ENCODE results near the gene KCNK18. TPM values are rescaled to one million over a fixed set of nuclear protein-coding genes. Genes with fewer than 3 reads are reported as not detected.
A peak's percentile ranks its signal among the peaks of the same experiment; 100 is the strongest.
"Not testable (repeated sequence)": the region's sequence is repeated elsewhere in the genome, so short reads cannot be mapped to it uniquely, and the experiment has no call there.

KCNK18 gene
- total RNA-seq, 1 experiment from 2014 or later, result not detected

DNA sequence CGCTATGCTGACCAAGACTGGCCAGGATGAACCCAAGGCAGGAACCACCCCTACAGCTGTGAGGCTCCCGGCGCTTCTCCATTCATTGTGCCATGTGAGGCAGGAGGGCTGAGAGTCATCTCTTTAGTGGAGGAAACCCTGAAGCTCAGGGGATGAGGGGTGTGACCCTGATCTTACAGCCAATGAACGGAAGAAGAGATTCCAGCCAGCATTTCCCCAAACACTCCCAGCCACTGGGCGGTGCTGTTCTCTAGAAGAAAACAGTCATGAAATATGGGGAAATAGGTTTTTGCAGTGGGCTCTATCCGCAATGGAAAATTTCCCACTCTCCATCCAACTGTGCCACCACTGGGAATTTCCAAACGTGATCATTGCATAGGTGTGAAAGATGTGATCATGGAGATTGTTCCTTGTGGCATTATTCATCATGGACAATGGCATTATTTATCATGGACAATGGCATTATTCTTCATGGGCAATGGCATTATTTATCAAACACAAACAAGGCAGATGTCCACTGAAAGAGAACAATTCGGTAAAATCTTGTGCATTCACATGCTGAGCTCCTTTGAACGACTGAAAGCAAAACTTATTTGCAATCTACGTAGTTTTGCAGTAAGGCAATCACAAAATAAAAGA is 29.6 kb downstream of the KCNK18 start:
- TF ChIP-seq, protein P1, sequence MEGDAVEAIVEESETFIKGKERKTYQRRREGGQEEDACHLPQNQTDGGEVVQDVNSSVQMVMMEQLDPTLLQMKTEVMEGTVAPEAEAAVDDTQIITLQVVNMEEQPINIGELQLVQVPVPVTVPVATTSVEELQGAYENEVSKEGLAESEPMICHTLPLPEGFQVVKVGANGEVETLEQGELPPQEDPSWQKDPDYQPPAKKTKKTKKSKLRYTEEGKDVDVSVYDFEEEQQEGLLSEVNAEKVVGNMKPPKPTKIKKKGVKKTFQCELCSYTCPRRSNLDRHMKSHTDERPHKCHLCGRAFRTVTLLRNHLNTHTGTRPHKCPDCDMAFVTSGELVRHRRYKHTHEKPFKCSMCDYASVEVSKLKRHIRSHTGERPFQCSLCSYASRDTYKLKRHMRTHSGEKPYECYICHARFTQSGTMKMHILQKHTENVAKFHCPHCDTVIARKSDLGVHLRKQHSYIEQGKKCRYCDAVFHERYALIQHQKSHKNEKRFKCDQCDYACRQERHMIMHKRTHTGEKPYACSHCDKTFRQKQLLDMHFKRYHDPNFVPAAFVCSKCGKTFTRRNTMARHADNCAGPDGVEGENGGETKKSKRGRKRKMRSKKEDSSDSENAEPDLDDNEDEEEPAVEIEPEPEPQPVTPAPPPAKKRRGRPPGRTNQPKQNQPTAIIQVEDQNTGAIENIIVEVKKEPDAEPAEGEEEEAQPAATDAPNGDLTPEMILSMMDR (IDR thresholded peaks at IDR 0.05; ENCODE audit: unreplicated experiment), result peak; percentile 45
- H3K4me1 Mint-ChIP-seq (ENCODE audit: low read depth, unreplicated experiment), result no peaks in the 10 kb centered on the region
- CTCF ChIA-PET, result interaction anchor here (1.1 kb wide), 1 partner anchor 223 kb away, joined by 3 read pairs; no protein-coding TSS in a partner anchor
- intact Hi-C loops (cut with micrococcal nuclease; ENCODE audit: unreplicated experiment), result loop anchor here (5.0 kb wide), 1 partner anchor 220 kb away; no protein-coding TSS in a partner anchor
- H3K36me3 Mint-ChIP-seq (ENCODE audit: insufficient read depth, unreplicated experiment), result no peaks in the 10 kb centered on the region
- no peaks in the 10 kb centered on the region for H3K9me3 Mint-ChIP-seq (ENCODE audit: low read depth, unreplicated experiment)
- H3K27ac Mint-ChIP-seq (ENCODE audit: unreplicated experiment), result no peak overlapping the region
- no peak overlapping the region for H3K4me3 Mint-ChIP-seq (ENCODE audit: low read depth, unreplicated experiment)
- no TSS peak for BruUV-seq (replicated peaks)
- DNase-seq, result peak; percentile 28
- H3K27me3 Mint-ChIP-seq (ENCODE audit: unreplicated experiment), result peaks cover 46% of the 10 kb centered on the region

DNA sequence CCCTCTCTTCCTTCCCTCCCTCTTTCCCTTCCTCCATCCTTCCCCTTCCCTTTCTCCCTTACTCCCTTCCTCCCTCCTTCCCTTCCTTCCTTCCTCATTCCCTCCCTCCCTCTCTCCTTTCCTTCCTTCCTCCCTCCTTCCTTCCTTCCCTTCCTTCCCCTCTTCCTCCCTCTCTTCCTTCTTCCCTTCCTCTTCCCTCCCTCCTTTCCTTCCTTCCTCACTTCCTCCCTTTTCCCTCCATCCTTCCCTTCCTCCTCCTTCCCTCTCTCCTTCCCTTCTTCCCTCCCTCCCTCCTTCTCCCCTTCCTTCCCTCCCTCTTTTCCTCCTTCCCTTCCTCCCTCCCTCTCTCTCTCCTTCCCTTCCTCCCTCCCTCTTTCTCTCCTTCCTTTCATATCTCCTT is 30.9 kb downstream of the KCNK18 start:
- Mint-ChIP-seq H3K36me3 (ENCODE audit: insufficient read depth, unreplicated experiment) (no peaks in the 10 kb centered on the region), H3K27me3 (ENCODE audit: unreplicated experiment) (peaks cover 59% of the 10 kb centered on the region), H3K4me3 (ENCODE audit: low read depth, unreplicated experiment) (no peak overlapping the region), H3K4me1 (ENCODE audit: low read depth, unreplicated experiment) (no peaks in the 10 kb centered on the region), H3K27ac (ENCODE audit: unreplicated experiment) (no peak overlapping the region), H3K9me3 (ENCODE audit: low read depth, unreplicated experiment) (no peaks in the 10 kb centered on the region)
- TF ChIP-seq, protein P1 (IDR thresholded peaks at IDR 0.05; ENCODE audit: unreplicated experiment), result no peak
- BruUV-seq (replicated peaks), result no TSS peak
- CTCF ChIA-PET, result no interaction called here
- no peak for DNase-seq
- intact Hi-C loops (cut with micrococcal nuclease; ENCODE audit: unreplicated experiment), result loop anchor here (5.0 kb wide), 1 partner anchor 219 kb away; no protein-coding TSS in a partner anchor

DNA sequence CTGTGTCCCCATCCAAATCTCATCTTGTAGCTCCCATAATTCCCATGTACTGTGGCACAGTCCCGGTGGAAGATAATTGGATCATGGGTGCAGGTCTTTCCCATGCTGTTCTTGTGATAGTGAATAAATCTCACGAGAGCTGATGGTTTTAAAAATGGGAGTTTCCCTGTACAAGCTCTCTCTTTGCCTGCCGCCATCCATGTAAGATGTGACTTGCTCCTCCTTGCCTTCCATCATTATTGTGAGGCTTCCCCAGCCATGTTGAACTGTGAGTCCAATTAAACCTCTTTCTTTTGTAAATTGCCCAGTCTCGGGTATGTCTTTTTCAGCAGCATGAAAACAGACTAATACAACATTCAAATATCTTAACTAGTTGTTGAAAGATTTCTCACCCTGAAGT is 32.8 kb downstream of the KCNK18 start:
- BruUV-seq (replicated peaks); CTCF ChIA-PET; DNase-seq; H3K4me3 Mint-ChIP-seq (ENCODE audit: low read depth, unreplicated experiment); H3K36me3 Mint-ChIP-seq (ENCODE audit: insufficient read depth, unreplicated experiment); H3K9me3 Mint-ChIP-seq (ENCODE audit: low read depth, unreplicated experiment); H3K27ac Mint-ChIP-seq (ENCODE audit: unreplicated experiment); H3K4me1 Mint-ChIP-seq (ENCODE audit: low read depth, unreplicated experiment); intact Hi-C loops (cut with micrococcal nuclease; ENCODE audit: unreplicated experiment): not testable (repeated sequence)
- H3K27me3 Mint-ChIP-seq (ENCODE audit: unreplicated experiment), result peaks cover 78% of the 10 kb centered on the region

DNA sequence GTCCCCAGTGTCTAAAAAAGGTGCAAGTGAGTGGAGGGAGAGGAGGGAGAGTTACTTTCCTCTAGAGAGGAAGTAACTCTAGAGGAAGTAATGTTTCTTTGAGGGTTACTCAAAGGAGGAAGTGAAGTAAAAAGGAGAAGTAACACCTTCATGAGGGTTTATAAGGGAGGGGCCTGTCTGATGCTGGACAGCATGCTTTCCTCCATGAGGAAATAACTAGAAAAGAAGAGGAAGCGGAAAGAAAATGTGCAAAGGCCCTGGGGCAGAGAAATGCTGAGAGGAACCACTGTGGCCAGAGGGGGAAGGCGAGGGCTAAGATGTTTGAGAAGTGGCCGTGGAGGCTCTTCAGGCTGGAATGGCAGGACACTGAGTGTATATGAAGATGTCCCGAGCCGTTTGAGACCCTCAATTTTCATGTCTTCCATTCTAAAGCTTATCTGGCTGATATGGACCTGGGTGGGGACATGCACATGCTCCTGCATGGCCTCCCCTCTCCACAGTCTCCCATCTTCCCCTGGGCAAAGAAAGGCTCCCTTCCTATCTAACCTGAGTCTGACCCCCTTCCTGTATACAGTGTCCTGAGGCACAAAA is 40.2 kb downstream of the KCNK18 start:
- H3K27me3 Mint-ChIP-seq (ENCODE audit: unreplicated experiment), result peaks cover 62% of the 10 kb centered on the region
- no peak overlapping the region for H3K27ac Mint-ChIP-seq (ENCODE audit: unreplicated experiment)
- TF ChIP-seq, protein P1 (IDR thresholded peaks at IDR 0.05; ENCODE audit: unreplicated experiment), result no peak
- H3K4me3 Mint-ChIP-seq (ENCODE audit: low read depth, unreplicated experiment), result no peak overlapping the region
- intact Hi-C loops (cut with micrococcal nuclease; ENCODE audit: unreplicated experiment), result no loop called here
- H3K36me3 Mint-ChIP-seq (ENCODE audit: insufficient read depth, unreplicated experiment), result no peaks in the 10 kb centered on the region
- no TSS peak for BruUV-seq (replicated peaks)
- H3K9me3 Mint-ChIP-seq (ENCODE audit: low read depth, unreplicated experiment), result no peaks in the 10 kb centered on the region
- DNase-seq, result no peak
- H3K4me1 Mint-ChIP-seq (ENCODE audit: low read depth, unreplicated experiment), result no peaks in the 10 kb centered on the region
- CTCF ChIA-PET, result no interaction called here

DNA sequence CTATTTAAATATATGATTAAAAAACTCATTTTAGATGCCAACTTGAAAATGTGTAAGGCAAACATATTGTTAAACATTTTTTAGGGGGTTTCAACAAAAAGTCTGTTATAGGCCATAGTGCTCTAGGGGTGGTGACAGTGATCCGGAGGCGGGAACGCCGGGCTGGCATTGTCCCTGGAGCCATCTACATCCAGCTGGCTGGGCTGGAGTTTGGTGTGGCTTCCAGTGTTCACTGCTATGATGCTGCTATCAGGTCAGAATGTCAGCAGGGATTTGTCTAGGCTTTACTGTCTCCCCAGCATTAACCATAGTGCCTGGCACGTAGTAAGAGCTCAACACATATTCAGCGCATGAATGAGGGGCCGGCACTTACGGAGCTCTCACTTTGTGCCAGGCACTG is 41.8 kb downstream of the KCNK18 start:
- CTCF ChIA-PET, result interaction anchor here (0.6 kb wide), 1 partner anchor 611 kb away, joined by 3 read pairs; no protein-coding TSS in a partner anchor
- DNase-seq, result no peak
- Mint-ChIP-seq H3K27me3 (ENCODE audit: unreplicated experiment) (peaks cover 55% of the 10 kb centered on the region), H3K4me3 (ENCODE audit: low read depth, unreplicated experiment) (no peak overlapping the region), H3K27ac (ENCODE audit: unreplicated experiment) (no peak overlapping the region), H3K9me3 (ENCODE audit: low read depth, unreplicated experiment) (no peaks in the 10 kb centered on the region), H3K4me1 (ENCODE audit: low read depth, unreplicated experiment) (no peaks in the 10 kb centered on the region), H3K36me3 (ENCODE audit: insufficient read depth, unreplicated experiment) (no peaks in the 10 kb centered on the region)
- TF ChIP-seq, protein P1 (IDR thresholded peaks at IDR 0.05; ENCODE audit: unreplicated experiment), result no peak
- intact Hi-C loops (cut with micrococcal nuclease; ENCODE audit: unreplicated experiment), result no loop called here
- no TSS peak for BruUV-seq (replicated peaks)
